Measurements from ENCODE around the gene TDRD7. TPM values are rescaled to one million over a fixed set of nuclear protein-coding genes. Genes with fewer than 3 reads are reported as not detected.

TDRD7 gene
- total and polyA plus RNA-seq, 2 of the 8 experiments (the other 6 are each of a cell fraction or from before 2014, with no cell fraction given), result 1.2 to 2.3 TPM

DNA sequence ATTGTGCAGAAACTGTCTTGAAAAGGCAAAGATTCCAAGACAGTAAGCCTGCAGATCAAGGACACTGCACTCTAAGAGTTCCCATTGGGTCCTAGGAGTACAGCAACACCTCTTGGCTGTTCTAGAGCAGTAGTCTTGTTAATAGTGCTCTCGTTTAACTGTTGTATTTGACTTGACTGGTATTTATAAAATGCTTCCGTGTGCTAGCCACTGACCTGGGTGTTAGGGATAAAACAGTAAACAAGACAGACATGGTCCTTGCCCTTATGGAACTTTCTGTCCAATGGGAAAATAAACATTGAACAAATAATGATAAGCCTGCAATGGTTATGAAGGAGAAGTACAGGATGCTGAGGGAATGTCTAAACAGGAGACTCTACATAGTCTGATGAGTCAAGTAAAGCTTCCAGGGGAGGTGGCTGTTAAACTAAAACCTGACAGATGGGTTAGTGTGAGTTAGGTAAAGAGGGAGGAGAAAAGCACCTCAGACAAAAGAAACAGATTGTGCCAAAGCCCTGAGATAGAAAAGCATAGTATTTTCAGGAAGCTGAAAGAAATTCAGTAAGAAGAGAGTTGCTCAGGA is 33.3 kb downstream of the TDRD7 start (continued):
- TF ChIP-seq BACH1 (IDR thresholded peaks at IDR 0.05; ENCODE audit: low read length), result no peak
- TF ChIP-seq CBX8 (IDR thresholded peaks at IDR 0.05; ENCODE audit: borderline replicate concordance, low read depth, low read length), result no peak
- TF ChIP-seq, protein P1, sequence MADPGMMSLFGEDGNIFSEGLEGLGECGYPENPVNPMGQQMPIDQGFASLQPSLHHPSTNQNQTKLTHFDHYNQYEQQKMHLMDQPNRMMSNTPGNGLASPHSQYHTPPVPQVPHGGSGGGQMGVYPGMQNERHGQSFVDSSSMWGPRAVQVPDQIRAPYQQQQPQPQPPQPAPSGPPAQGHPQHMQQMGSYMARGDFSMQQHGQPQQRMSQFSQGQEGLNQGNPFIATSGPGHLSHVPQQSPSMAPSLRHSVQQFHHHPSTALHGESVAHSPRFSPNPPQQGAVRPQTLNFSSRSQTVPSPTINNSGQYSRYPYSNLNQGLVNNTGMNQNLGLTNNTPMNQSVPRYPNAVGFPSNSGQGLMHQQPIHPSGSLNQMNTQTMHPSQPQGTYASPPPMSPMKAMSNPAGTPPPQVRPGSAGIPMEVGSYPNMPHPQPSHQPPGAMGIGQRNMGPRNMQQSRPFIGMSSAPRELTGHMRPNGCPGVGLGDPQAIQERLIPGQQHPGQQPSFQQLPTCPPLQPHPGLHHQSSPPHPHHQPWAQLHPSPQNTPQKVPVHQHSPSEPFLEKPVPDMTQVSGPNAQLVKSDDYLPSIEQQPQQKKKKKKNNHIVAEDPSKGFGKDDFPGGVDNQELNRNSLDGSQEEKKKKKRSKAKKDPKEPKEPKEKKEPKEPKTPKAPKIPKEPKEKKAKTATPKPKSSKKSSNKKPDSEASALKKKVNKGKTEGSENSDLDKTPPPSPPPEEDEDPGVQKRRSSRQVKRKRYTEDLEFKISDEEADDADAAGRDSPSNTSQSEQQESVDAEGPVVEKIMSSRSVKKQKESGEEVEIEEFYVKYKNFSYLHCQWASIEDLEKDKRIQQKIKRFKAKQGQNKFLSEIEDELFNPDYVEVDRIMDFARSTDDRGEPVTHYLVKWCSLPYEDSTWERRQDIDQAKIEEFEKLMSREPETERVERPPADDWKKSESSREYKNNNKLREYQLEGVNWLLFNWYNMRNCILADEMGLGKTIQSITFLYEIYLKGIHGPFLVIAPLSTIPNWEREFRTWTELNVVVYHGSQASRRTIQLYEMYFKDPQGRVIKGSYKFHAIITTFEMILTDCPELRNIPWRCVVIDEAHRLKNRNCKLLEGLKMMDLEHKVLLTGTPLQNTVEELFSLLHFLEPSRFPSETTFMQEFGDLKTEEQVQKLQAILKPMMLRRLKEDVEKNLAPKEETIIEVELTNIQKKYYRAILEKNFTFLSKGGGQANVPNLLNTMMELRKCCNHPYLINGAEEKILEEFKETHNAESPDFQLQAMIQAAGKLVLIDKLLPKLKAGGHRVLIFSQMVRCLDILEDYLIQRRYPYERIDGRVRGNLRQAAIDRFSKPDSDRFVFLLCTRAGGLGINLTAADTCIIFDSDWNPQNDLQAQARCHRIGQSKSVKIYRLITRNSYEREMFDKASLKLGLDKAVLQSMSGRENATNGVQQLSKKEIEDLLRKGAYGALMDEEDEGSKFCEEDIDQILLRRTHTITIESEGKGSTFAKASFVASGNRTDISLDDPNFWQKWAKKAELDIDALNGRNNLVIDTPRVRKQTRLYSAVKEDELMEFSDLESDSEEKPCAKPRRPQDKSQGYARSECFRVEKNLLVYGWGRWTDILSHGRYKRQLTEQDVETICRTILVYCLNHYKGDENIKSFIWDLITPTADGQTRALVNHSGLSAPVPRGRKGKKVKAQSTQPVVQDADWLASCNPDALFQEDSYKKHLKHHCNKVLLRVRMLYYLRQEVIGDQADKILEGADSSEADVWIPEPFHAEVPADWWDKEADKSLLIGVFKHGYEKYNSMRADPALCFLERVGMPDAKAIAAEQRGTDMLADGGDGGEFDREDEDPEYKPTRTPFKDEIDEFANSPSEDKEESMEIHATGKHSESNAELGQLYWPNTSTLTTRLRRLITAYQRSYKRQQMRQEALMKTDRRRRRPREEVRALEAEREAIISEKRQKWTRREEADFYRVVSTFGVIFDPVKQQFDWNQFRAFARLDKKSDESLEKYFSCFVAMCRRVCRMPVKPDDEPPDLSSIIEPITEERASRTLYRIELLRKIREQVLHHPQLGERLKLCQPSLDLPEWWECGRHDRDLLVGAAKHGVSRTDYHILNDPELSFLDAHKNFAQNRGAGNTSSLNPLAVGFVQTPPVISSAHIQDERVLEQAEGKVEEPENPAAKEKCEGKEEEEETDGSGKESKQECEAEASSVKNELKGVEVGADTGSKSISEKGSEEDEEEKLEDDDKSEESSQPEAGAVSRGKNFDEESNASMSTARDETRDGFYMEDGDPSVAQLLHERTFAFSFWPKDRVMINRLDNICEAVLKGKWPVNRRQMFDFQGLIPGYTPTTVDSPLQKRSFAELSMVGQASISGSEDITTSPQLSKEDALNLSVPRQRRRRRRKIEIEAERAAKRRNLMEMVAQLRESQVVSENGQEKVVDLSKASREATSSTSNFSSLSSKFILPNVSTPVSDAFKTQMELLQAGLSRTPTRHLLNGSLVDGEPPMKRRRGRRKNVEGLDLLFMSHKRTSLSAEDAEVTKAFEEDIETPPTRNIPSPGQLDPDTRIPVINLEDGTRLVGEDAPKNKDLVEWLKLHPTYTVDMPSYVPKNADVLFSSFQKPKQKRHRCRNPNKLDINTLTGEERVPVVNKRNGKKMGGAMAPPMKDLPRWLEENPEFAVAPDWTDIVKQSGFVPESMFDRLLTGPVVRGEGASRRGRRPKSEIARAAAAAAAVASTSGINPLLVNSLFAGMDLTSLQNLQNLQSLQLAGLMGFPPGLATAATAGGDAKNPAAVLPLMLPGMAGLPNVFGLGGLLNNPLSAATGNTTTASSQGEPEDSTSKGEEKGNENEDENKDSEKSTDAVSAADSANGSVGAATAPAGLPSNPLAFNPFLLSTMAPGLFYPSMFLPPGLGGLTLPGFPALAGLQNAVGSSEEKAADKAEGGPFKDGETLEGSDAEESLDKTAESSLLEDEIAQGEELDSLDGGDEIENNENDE (IDR thresholded peaks at IDR 0.05; ENCODE audit: insufficient replicate concordance, low read length), result no peak

Measured in H1 (cell line).